Glutamatergic neuron (in vitro differentiated cells): Measurements from ENCODE around the gene THAP9. TPM values are rescaled to one million over a fixed set of nuclear protein-coding genes. Genes with fewer than 3 reads are reported as not detected.

Source experiments
- DNase-seq: peaks from one replicate; pipeline ENCODE4 v3.0.0; 2022
- H3K27ac Mint-ChIP-seq: one replicate; pipeline ENCODE4 v1.8.0; 2020; ENCODE audit warnings: mild to moderate bottlenecking, mixed read lengths, inconsistent platforms; ENCODE audit not compliant: unreplicated experiment
- H3K27me3 Mint-ChIP-seq: one replicate; pipeline ENCODE4 v1.8.0; 2020; ENCODE audit warnings: mild to moderate bottlenecking, moderate library complexity, mixed read lengths, inconsistent platforms; ENCODE audit not compliant: unreplicated experiment
- H3K36me3 Mint-ChIP-seq: one replicate; pipeline ENCODE4 v1.8.0; 2020; ENCODE audit warnings: mild to moderate bottlenecking, mixed read lengths, inconsistent platforms; ENCODE audit not compliant: unreplicated experiment
- H3K4me1 Mint-ChIP-seq: one replicate; pipeline ENCODE4 v1.8.0; 2020; ENCODE audit warnings: mild to moderate bottlenecking, low read depth, mixed read lengths, inconsistent platforms; ENCODE audit not compliant: unreplicated experiment
- H3K4me3 Mint-ChIP-seq: one replicate; pipeline ENCODE4 v1.8.0; 2020; ENCODE audit warnings: mild to moderate bottlenecking, mixed read lengths, inconsistent platforms; ENCODE audit not compliant: unreplicated experiment
- H3K9me3 Mint-ChIP-seq: one replicate; pipeline ENCODE4 v1.8.0; 2020; ENCODE audit warnings: mild to moderate bottlenecking, moderate library complexity, mixed read lengths, inconsistent platforms; ENCODE audit not compliant: unreplicated experiment
- total RNA-seq: library from RNA; stranded (reverse); fragmentation: NEBNext Ultra II Directional; extraction: Animal tissue kit (Norgen Biotek cat#: 25700); gene quantifications from one replicate; pipeline ENCODE4 v1.2.1, GENCODE V29; 2021; ENCODE audit not compliant: unreplicated experiment
- TF ChIP-seq, protein P1 (sequence below): fragments of 200-600 bp; sonication (generic); IDR thresholded peaks from one replicate; pipeline ENCODE4 v1.5.0; 2021; ENCODE audit not compliant: partially characterized antibody, unreplicated experiment

Gene THAP9
- total RNA-seq, 1 donor from 2014 or later = 8.7 TPM

DNA sequence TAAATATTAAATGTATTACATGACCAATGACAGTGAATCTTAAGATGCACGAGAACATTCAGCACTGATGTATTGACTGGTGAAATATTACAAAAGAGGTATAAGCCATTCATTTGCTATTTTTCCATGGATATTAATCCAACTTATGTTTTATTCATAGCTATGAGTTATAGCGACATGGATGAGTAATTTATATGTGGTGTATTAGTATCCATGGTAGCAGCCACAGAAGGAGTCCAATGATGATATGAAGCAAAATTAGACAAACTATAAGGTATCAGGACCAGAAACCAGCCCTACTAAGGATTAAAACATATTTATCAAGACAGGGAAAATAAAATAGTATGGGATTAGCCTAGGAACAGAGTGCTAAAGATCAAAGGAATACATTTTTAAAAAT lies 50.7 kb downstream of the THAP9 start:
- Mint-ChIP-seq H3K36me3 (peaks cover 5% of the 10 kb centered on the region), H3K9me3 (no peaks in the 10 kb centered on the region), H3K27me3 (no peaks in the 10 kb centered on the region), H3K4me3 (no peak overlapping the region), H3K4me1 (peaks cover 1% of the 10 kb centered on the region), H3K27ac (no peak overlapping the region)
- TF ChIP-seq, protein P1, sequence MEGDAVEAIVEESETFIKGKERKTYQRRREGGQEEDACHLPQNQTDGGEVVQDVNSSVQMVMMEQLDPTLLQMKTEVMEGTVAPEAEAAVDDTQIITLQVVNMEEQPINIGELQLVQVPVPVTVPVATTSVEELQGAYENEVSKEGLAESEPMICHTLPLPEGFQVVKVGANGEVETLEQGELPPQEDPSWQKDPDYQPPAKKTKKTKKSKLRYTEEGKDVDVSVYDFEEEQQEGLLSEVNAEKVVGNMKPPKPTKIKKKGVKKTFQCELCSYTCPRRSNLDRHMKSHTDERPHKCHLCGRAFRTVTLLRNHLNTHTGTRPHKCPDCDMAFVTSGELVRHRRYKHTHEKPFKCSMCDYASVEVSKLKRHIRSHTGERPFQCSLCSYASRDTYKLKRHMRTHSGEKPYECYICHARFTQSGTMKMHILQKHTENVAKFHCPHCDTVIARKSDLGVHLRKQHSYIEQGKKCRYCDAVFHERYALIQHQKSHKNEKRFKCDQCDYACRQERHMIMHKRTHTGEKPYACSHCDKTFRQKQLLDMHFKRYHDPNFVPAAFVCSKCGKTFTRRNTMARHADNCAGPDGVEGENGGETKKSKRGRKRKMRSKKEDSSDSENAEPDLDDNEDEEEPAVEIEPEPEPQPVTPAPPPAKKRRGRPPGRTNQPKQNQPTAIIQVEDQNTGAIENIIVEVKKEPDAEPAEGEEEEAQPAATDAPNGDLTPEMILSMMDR = no peak
- DNase-seq = no peak

DNA sequence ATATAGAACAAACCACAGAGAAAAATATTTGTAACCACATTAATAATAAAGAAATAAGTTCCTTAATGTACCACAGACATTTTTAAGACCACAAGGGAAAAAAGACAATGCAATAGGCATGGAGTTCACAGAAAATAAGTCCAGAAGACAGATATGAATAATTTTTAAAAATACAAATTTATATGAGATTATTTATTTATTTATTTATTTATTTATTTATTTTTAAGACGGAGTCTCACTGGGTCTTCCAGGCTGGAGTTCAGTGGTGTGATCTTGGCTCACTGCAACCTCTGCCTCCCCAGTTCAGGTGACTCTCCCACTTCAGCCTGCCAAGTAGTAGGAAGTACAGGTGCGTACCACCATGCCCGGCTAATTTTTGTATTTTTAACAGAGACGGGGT lies 53.7 kb downstream of the THAP9 start:
- Mint-ChIP-seq H3K27me3 (no peaks in the 10 kb centered on the region), H3K27ac (no peak overlapping the region), H3K9me3 (no peaks in the 10 kb centered on the region), H3K36me3 (peaks cover 5% of the 10 kb centered on the region), H3K4me1 (no peaks in the 10 kb centered on the region), H3K4me3 (no peak overlapping the region)
- DNase-seq = no peak
- TF ChIP-seq, protein P1 = no peak

DNA sequence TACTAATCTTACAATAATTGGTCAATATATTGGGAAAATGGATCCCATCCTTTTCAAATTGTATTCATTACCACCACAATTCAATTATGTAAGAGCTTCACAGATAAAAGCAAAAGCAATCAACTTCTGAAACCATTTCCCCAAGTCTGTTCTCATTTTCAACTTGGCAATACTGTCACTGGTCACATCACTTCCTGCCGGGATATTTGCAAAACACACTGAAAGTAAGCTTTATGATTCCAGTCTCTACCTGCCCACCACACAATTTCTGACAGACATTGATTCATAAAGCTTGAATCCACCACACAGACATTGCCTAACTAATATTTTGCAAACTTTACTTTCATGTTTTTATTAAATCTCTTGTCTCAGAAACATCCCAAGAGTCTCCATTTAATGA lies 56.5 kb downstream of the THAP9 start:
- no peaks in the 10 kb centered on the region for H3K27me3 Mint-ChIP-seq
- H3K27ac Mint-ChIP-seq = no peak overlapping the region
- DNase-seq = no peak
- no peaks in the 10 kb centered on the region for H3K4me1 Mint-ChIP-seq
- no peak overlapping the region for H3K4me3 Mint-ChIP-seq
- H3K9me3 Mint-ChIP-seq = no peaks in the 10 kb centered on the region
- TF ChIP-seq, protein P1 = no peak
- peaks cover 5% of the 10 kb centered on the region for H3K36me3 Mint-ChIP-seq

DNA sequence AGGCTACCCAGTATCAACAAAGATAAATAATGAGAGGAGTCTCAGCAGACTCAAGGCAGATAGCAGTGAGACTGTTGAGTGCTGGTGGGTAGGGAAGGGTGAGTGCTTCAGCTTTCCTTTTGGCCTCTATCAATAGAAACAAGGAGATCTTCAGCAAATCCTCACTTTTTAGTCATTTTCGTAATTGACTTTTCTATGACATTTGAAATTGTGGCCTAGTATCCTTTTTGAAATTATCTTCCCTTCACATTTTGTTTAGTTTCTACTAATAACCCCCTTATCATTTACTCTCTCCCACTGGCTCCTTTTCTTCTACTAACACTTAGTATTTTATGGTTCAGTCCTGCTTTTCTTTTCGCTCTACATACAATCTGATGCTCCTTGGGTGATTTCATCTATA lies 65.2 kb downstream of the THAP9 start:
- no peak overlapping the region for H3K27ac Mint-ChIP-seq
- H3K4me1 Mint-ChIP-seq = no peaks in the 10 kb centered on the region
- DNase-seq = no peak
- H3K36me3 Mint-ChIP-seq = no peaks in the 10 kb centered on the region
- no peaks in the 10 kb centered on the region for H3K27me3 Mint-ChIP-seq
- no peaks in the 10 kb centered on the region for H3K9me3 Mint-ChIP-seq
- H3K4me3 Mint-ChIP-seq = no peak overlapping the region
- TF ChIP-seq, protein P1 = no peak

DNA sequence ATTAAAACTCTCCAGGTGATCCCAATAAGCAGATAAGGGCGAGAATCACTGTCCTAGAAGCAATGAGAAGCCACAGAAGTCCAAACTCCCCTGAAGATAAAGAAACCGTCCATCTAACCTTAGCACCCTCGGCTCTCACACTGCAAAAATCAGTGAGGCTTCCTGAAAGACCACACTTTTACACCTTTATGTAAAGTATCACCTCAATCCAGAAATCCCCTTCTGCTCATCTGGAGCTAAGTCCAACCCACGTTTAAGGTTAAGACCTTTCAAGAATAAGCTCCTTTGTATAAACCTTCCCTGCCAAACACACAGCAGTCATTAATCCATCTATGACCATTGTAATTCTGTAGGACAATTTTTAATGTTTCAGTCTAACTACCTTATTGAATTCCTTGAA lies 68.4 kb downstream of the THAP9 start:
- Mint-ChIP-seq H3K27ac (no peak overlapping the region), H3K9me3 (no peaks in the 10 kb centered on the region), H3K36me3 (no peaks in the 10 kb centered on the region), H3K4me3 (no peak overlapping the region), H3K27me3 (no peaks in the 10 kb centered on the region), H3K4me1 (no peaks in the 10 kb centered on the region)
- no peak for DNase-seq
- TF ChIP-seq, protein P1 = no peak
